ENCODE results near the gene BCL2. TPM values are rescaled to one million over a fixed set of nuclear protein-coding genes. Genes with fewer than 3 reads are reported as not detected.

BCL2 gene
- total and polyA plus RNA-seq, 9 of the 15 experiments (the other 6 are each of a cell fraction or from before 2014, with no cell fraction given) = 0.10 to 1.1 (median 0.65) TPM

- H3K9me1 ChIP-seq (ENCODE audit: control insufficient read depth, insufficient read depth, low read length) = no peaks in the 10 kb centered on the region
- H2AFZ ChIP-seq (ENCODE audit: low read depth, low read length) = peak overlapping the region; percentile 95; the same call in 1 of the 2 replicates
- H3K4me3 ChIP-seq = no peak overlapping the region
- FAIRE-seq (no peak), ATAC-seq (no peak), DNase-seq (ENCODE audit: extremely low read depth in 1 of 4, low spot score in 3 of 4) (no peak)
- CTCF ChIA-PET (ENCODE audit: low intra/inter-chr PET ratio) = no interaction called here
- POLR2A ChIA-PET = no interaction called here
- intact Hi-C loops (cut with micrococcal nuclease) = loop anchor here (5.0 kb wide), 1 partner anchor 54 kb away; the partner anchor contains the start of gene VPS4B
- no peaks in the 10 kb centered on the region for H3K27me3 ChIP-seq (ENCODE audit: control insufficient read depth in 2 of 2, insufficient read depth in 2 of 2, low read length in 2 of 2)
- 73% methylated on average over 4 of the region's 4 CpGs for WGBS (ENCODE audit: insufficient coverage, low coverage, missing lambda C conversion rate)
- peaks cover 6 to 12% of the 10 kb centered on the region in 2 experiments; a peak in 3 of 5 replicates for H3K4me1 ChIP-seq (replicated peaks in 1 of 2; ENCODE audit: control insufficient read depth in 2 of 2, insufficient read depth in 2 of 2, low read length in 2 of 2)
- no peaks in the 10 kb centered on the region for H3K36me3 ChIP-seq (ENCODE audit: control insufficient read depth, insufficient read depth, low read length)
- H3K9me3 ChIP-seq (replicated peaks; ENCODE audit: control insufficient read depth, insufficient read depth, low read depth, low read length) = no peaks in the 10 kb centered on the region
- in situ Hi-C loops (cut with MboI) = no loop called here
- TF ChIP-seq HMGN3 (IDR thresholded peaks at IDR 0.05; ENCODE audit: borderline replicate concordance, extremely low read depth, insufficient read length, low read depth, low read length) (no peak), POLR2A (conservative IDR thresholded peaks at IDR 0.05) (no peak), TAF7 (tag; IDR thresholded peaks at IDR 0.05) (no peak), CTBP1 (IDR thresholded peaks at IDR 0.05; ENCODE audit: borderline replicate concordance) (no peak), NFATC3 (IDR thresholded peaks at IDR 0.05) (no peak), ARID4B (CRISPR knock-in tag; IDR thresholded peaks at IDR 0.05) (no peak), EP400 (IDR thresholded peaks at IDR 0.05) (no peak), EZH2 (IDR thresholded peaks at IDR 0.05; ENCODE audit: borderline replicate concordance, low read depth, low read length) (no peak), GATA2 (CRISPR knock-in tag; IDR thresholded peaks at IDR 0.05) (no peak), ADNP (tag; IDR thresholded peaks at IDR 0.05) (no peak), GABPB2 (CRISPR knock-in tag; conservative IDR thresholded peaks at IDR 0.05) (no peak)
- BruUV-seq (replicated peaks) = no TSS peak
- H4K20me1 ChIP-seq (replicated peaks; ENCODE audit: control insufficient read depth, insufficient read depth, low read length) = no peaks in the 10 kb centered on the region
- peak overlapping the region; percentile 84; the same call in 1 of the 2 replicates for H3K4me2 ChIP-seq (ENCODE audit: insufficient read depth, low read length)
- peaks cover 18% of the 10 kb centered on the region for H3K79me2 ChIP-seq (ENCODE audit: control insufficient read depth, insufficient read depth, low read length)
- H3K27ac ChIP-seq (ENCODE audit: extremely low read depth, low read depth, low read length) = no peak overlapping the region
- H3K9ac ChIP-seq (ENCODE audit: insufficient read depth in 1 of 2, low read depth in 2 of 2, low read length in 2 of 2) = no peak overlapping the region; a peak in 1 of 4 replicates
These were observed 49.0 kb upstream of the BCL2 start for GRCh38 chr18:63368611-63369010.

All from K562 (cell line).